ENCODE data around the gene ZDHHC18.

GRCh38 chr1:26829184-26829911 is 2.9 kb downstream of the ZDHHC18 start:
- TF ChIP-seq EZH2 (IDR thresholded peaks at IDR 0.05; ENCODE audit: insufficient read depth, poor library complexity, severe bottlenecking) (no peak), EZH2phosphoT487 (IDR thresholded peaks at IDR 0.05; ENCODE audit: insufficient read depth, low read depth) (no peak)
